GM12891 (cell line): ENCODE results near the gene USP37.

Experiments
- DNase-seq: peaks from one replicate; pipeline ENCODE4 v3.0.0; 2011; ENCODE audit warnings: low spot score; ENCODE audit not compliant: insufficient read length
- FAIRE-seq: peaks from 2 replicates; lab custom pipeline; 2011; peaks lifted over from hg19 to GRCh38; lab: Jason Lieb, UNC
- PAX5 ChIP-seq: IDR thresholded peaks from 2 replicates; pipeline ENCODE4 v1.6.1; 2011; ENCODE audit warnings: low read length, moderate library complexity, mild to moderate bottlenecking; ENCODE audit not compliant: insufficient read depth, severe bottlenecking
- POLR2A ChIP-seq: IDR thresholded peaks from 2 replicates; pipeline ENCODE4 v1.6.1; 2011; ENCODE audit warnings: low read depth, low read length, control low read depth
- POLR2AphosphoS5 ChIP-seq: IDR thresholded peaks from 2 replicates; pipeline ENCODE4 v1.6.1; 2011; ENCODE audit warnings: low read depth, low read length, control low read depth
- POU2F2 ChIP-seq: IDR thresholded peaks from 2 replicates; pipeline ENCODE4 v1.6.1; 2011; ENCODE audit warnings: low read depth, mild to moderate bottlenecking, control low read depth, low read length, moderate library complexity
- SPI1 ChIP-seq: IDR thresholded peaks from 2 replicates; pipeline ENCODE4 v1.6.1; 2011; ENCODE audit warnings: low read depth, low read length, control low read depth
- TAF1 ChIP-seq: IDR thresholded peaks from 2 replicates; pipeline ENCODE4 v1.6.1; 2011; ENCODE audit warnings: low read depth, low read length, control low read depth

Gene USP37

DNA sequence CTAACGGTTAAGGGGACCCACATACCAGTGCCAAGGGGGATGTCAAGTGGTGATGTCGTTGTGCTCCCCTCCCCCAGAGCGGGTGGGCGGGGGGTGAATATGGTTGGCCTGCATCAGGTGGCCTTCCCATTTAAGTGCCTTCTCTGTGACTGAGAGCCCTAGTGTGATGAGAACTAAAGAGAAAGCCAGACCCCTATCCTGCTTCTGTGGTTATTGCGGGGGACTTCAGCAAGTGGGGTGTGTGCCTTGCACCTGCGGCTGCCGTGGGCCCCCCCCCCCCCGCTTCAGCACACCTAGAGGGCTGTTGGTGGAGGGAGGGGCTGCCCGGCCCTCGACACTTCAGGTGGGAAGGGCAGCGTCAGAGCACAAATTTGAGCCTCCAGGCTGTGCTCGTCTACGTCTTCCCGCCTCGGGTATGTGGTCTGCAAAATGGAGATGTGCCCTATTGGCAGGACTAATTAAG, 162.4 kb downstream of the USP37 start:
- TF ChIP-seq POLR2AphosphoS5 (no peak), POU2F2 (no peak), SPI1 (no peak), TAF1 (no peak), POLR2A (no peak), PAX5 (no peak)
- DNase-seq, result peak; percentile 44
- no peak for FAIRE-seq

DNA sequence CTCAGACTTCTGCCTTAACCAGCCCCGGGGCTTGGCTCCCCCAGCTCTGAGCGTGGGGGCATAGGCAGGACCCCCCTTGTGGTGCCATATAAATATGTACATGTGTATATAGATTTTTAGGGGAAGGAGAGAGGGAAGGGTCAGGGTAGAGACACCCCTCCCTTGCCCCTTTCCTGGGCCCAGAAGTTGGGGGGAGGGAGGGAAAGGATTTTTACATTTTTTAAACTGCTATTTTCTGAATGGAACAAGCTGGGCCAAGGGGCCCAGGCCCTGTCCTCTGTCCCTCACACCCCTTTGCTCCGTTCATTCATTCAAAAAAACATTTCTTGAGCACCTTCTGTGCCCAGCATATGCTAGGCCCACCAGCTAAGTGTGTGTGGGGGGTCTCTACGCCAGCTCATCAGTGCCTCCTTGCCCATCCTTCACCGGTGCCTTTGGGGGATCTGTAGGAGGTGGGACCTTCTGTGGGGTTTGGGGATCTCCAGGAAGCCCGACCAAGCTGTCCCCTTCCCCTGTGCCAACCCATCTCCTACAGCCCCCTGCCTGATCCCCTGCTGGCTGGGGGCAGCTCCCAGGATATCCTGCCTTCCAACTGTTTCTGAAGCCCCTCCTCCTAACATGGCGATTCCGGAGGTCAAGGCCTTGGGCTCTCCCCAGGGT, 162.9 kb downstream of the USP37 start:
- no peak for DNase-seq
- TF ChIP-seq POU2F2, result no peak
- TF ChIP-seq POLR2A, result no peak
- no peak for TF ChIP-seq SPI1
- TF ChIP-seq TAF1, result no peak
- TF ChIP-seq POLR2AphosphoS5, result no peak
- no peak for TF ChIP-seq PAX5
- no peak for FAIRE-seq

DNA sequence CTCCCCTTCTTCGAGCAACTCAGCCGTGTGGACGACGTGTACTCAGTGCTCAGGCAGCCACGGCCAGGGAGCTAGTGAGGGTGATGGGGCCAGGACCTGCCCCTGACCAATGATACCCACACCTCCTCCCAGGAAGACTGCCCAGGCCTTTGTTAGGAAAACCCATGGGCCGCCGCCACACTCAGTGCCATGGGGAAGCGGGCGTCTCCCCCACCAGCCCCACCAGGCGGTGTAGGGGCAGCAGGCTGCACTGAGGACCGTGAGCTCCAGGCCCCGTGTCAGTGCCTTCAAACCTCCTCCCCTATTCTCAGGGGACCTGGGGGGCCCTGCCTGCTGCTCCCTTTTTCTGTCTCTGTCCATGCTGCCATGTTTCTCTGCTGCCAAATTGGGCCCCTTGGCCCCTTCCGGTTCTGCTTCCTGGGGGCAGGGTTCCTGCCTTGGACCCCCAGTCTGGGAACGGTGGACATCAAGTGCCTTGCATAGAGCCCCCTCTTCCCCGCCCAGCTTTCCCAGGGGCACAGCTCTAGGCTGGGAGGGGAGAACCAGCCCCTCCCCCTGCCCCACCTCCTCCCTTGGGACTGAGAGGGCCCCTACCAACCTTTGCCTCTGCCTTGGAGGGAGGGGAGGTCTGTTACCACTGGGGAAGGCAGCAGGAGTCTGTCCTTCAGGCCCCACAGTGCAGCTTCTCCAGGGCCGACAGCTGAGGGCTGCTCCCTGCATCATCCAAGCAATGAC, 163.6 kb downstream of the USP37 start:
- no peak for FAIRE-seq
- TF ChIP-seq SPI1 (no peak), POU2F2 (no peak)
- DNase-seq, result no peak

DNA sequence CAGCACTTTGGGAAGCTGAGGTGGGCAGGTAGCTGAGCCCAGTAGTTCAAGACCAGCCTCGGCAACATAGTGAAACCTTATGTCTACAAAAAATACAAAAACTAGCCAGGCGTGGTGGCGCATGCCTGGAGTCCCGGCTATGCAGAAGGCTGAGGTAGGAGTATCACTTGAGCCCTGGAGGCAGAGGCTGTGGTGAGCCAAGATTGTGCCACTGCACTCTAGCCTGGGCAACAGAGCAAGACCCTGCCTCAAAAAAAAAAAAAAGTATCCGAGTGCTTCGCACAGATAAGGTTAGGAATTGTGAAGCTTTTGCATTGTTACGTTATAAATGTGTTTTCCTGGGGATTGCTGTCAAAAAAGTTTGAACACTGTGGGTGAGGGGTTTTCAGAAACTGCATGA, 164.3 kb downstream of the USP37 start:
- no peak for FAIRE-seq
- TF ChIP-seq PAX5, result no peak
- TF ChIP-seq POLR2AphosphoS5, result no peak
- TF ChIP-seq TAF1, result no peak
- TF ChIP-seq SPI1, result no peak
- TF ChIP-seq POLR2A, result no peak
- TF ChIP-seq POU2F2, result no peak
- no peak for DNase-seq

DNA sequence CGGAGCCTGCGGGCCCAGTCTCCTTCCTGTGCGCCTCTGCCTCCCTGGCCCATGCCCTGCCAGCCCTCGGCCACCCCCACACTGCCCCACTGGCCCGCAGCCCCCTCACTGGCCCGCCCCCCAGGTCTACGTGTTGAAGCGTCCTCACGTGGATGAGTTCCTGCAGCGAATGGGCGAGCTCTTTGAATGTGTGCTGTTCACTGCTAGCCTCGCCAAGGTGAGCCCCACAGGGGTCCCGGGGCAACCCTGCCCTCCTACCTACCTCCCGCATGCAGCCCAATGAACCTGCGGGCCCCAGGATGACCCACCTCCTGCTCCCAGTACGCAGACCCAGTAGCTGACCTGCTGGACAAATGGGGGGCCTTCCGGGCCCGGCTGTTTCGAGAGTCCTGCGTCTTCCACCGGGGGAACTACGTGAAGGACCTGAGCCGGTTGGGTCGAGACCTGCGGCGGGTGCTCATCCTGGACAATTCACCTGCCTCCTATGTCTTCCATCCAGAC, 165.2 kb downstream of the USP37 start:
- FAIRE-seq (no peak), DNase-seq (no peak)
- TF ChIP-seq POLR2AphosphoS5, result no peak
- TF ChIP-seq SPI1, result no peak
- no peak for TF ChIP-seq POLR2A
- no peak for TF ChIP-seq PAX5
- TF ChIP-seq TAF1, result no peak
- TF ChIP-seq POU2F2, result no peak

DNA sequence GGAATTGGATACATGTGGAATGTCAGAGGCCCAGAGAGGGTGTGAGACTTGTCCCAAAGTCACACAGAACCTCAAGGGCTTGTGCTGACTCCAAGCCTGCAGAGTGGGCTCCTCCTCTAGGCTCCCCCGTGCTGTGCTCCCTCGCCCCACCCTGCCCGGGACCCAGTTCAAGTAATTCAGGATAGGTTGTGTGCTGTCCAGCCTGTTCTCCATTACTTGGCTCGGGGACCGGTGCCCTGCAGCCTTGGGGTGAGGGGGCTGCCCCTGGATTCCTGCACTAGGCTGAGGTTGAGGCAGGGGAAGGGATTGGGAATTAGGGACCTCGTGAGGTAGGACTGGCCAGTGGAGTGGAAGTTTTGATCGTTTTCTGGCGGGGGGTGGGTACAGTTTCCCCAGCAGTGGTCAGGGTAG, 165.7 kb downstream of the USP37 start:
- no peak for FAIRE-seq
- no peak for TF ChIP-seq POLR2A
- no peak for TF ChIP-seq POLR2AphosphoS5
- TF ChIP-seq TAF1, result no peak
- TF ChIP-seq SPI1, result no peak
- TF ChIP-seq PAX5, result no peak
- TF ChIP-seq POU2F2, result no peak
- no peak for DNase-seq

DNA sequence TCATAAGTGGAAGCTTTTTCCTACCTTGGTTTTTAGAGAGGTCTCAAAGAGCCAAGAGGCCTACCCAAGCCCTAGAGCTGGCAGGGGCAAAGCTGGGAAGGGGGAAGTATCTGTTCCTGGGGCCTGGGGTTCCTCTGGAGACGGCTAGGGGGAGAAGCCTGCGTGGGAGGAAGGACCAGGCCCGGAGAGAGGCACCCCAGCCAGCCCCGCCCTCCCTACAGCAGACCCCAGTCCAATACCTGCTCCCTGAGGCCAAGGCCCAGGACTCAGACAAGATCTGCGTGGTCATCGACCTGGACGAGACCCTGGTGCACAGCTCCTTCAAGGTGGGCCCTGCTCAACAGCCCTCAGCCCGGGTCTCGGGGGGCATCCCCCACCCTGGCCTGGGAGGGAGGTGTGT, 166.3 kb downstream of the USP37 start:
- FAIRE-seq, result no peak
- DNase-seq, result no peak
- TF ChIP-seq PAX5, result no peak
- TF ChIP-seq POLR2AphosphoS5, result no peak
- TF ChIP-seq TAF1, result no peak

DNA sequence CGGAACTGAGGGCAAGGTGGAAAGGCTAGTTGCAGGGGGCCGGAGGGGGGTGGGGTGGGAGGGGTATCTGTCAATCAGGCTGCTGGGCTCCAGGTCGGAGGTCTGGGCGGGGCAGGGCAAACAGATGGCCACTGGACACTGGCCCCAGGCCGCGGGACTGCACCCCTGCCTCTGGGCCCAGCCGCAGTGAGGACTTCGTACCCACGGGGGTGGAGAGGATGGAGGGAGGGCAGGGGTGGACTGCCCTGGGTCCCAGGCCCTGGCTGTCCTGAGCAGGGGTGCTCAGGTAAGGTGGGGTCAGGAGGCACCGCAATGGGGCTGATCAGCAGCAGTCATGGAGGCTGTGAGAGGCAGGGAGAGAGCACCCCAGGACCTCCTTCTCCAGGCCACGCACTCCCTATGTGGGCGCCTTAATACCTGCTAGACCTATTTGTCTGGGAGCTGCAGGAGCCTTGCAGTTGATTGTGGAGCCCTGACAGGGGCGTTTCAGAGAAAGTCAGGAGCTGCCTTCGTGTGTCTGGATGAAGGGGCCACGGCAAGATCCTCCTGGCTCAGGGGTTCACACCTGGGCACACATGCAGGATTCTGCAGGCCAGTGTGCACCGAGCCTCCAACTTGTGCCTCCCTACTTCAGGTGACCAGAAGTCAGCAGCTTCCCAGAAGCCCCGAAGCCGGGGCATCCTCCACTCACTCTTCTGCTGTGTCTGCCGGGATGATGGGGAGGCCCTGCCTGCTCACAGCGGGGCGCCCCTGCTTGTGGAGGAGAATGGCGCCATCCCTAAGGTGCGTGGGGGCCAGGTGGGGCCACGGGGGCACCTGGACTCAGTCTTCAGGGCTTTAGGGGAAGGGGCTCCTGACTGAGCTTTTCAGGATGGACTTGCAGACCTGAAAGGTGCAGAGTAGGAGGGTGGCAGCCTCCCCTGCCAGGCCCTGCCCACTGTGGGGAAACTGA, 166.9 kb downstream of the USP37 start:
- DNase-seq, result no peak
- TF ChIP-seq POLR2AphosphoS5 (no peak), POU2F2 (no peak), PAX5 (no peak), SPI1 (no peak), TAF1 (no peak), POLR2A (no peak)
- FAIRE-seq, result no peak
